ENCODE results near the gene S100PBP. TPM values are rescaled to one million over a fixed set of nuclear protein-coding genes. Genes with fewer than 3 reads are reported as not detected.

S100PBP gene
- total RNA-seq, 1 experiment from 2014 or later = 50.1 TPM

DNA sequence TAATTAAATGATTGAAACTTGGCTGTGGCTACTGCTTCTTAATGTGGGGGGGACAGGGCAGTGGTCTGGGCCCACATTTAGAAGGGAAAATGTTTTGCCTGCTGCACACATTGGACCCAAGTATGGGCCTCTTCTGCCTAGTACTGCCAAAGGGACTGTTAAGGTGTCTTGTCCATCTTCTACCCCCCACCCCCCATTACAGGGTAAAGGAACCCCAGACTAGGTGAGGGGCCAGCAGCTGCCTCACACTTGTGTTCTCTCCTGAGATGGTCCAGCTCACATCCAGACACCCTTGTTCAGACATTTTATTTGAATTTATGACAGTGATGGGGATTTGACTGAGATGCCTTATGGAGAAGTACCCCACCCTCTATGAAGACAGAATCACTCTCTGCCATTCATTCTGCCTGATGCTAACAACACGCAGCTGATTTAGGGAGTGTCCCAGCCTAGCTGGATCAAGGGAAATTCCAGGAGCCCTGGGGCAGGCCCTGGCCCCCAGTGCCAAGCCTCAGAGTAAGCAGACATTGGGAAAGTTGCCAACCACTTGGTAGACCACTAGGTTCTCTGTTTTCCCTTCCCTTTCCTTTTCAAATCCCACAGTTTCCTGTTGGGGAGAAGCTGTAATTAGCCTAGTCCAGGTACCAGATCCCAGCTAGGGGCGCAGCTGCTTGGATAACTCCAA, 42.4 kb upstream of the S100PBP start:
- TF ChIP-seq, protein P1, sequence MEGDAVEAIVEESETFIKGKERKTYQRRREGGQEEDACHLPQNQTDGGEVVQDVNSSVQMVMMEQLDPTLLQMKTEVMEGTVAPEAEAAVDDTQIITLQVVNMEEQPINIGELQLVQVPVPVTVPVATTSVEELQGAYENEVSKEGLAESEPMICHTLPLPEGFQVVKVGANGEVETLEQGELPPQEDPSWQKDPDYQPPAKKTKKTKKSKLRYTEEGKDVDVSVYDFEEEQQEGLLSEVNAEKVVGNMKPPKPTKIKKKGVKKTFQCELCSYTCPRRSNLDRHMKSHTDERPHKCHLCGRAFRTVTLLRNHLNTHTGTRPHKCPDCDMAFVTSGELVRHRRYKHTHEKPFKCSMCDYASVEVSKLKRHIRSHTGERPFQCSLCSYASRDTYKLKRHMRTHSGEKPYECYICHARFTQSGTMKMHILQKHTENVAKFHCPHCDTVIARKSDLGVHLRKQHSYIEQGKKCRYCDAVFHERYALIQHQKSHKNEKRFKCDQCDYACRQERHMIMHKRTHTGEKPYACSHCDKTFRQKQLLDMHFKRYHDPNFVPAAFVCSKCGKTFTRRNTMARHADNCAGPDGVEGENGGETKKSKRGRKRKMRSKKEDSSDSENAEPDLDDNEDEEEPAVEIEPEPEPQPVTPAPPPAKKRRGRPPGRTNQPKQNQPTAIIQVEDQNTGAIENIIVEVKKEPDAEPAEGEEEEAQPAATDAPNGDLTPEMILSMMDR (conservative IDR thresholded peaks at IDR 0.05) = no peak
- H2BK120ac ChIP-seq (ENCODE audit: low read depth, low read length, poor library complexity, severe bottlenecking) = no peak overlapping the region
- peaks cover 15 to 42% of the 10 kb centered on the region in 2 experiments for H3K4me1 Mint-ChIP-seq
- no peak overlapping the region for H4K91ac ChIP-seq (ENCODE audit: insufficient read length, low read depth, low read length)
- no peak overlapping the region for H4K5ac ChIP-seq (ENCODE audit: insufficient read length, low read depth, low read length)
- H3K9ac ChIP-seq (ENCODE audit: extremely low read depth, insufficient read length, low read length) = no peak overlapping the region
- no peaks in the 10 kb centered on the region for H4K20me1 ChIP-seq (ENCODE audit: control insufficient read depth, insufficient read depth, insufficient read length)
- no peak overlapping the region for H2BK5ac ChIP-seq (ENCODE audit: insufficient read length, low read length)
- no peak overlapping the region for H3K27ac ChIP-seq (ENCODE audit: insufficient read length, low read depth, low read length)
- H3T11ph ChIP-seq (ENCODE audit: low read length) = no peak overlapping the region
- H2BK15ac ChIP-seq (ENCODE audit: low read depth, low read length) = no peak overlapping the region
- H4K8ac ChIP-seq (replicated peaks; ENCODE audit: insufficient read length, low read depth, low read length) = no peak overlapping the region
- no peak overlapping the region for H3K23ac ChIP-seq (ENCODE audit: insufficient read length, low read depth, low read length)
- peak overlapping the region in 1 of 3 experiments; percentile 45; a peak in 1 of 7 replicates for H3K27ac Mint-ChIP-seq
- no peaks in the 10 kb centered on the region for H3K9me3 Mint-ChIP-seq
- no peaks in the 10 kb centered on the region for H3K79me1 ChIP-seq (ENCODE audit: insufficient read depth, low read depth, low read length, poor library complexity, severe bottlenecking)
- no peaks in the 10 kb centered on the region for H3K79me2 ChIP-seq (ENCODE audit: insufficient read depth, low read length)
- no peak overlapping the region for H3K14ac ChIP-seq (ENCODE audit: insufficient read depth, low read length)
- H3K4me1 ChIP-seq (ENCODE audit: insufficient read depth, low read length) = no peaks in the 10 kb centered on the region; the same call in 1 of the 2 replicates
- no peaks in the 10 kb centered on the region for H3K23me2 ChIP-seq (ENCODE audit: insufficient read length, low read depth, low read length, poor library complexity, severe bottlenecking)
- no peak overlapping the region for H3K4me3 Mint-ChIP-seq
- no peak overlapping the region for H2BK12ac ChIP-seq (ENCODE audit: insufficient read length, low read depth, low read length)
- no peak overlapping the region for H3K4me2 ChIP-seq (ENCODE audit: insufficient read depth, insufficient read length, low read length)
- no CpG with 5 or more reads among the region's 2 CpGs for WGBS (ENCODE audit: extremely low coverage, insufficient read length, low lambda C conversion rate)
- no peaks in the 10 kb centered on the region for H3K9me3 ChIP-seq (ENCODE audit: control insufficient read depth, low read depth, low read length)
- H2AK5ac ChIP-seq (ENCODE audit: insufficient read length, low read length) = no peak overlapping the region
- H3K27me3 ChIP-seq (ENCODE audit: insufficient read depth, low read length) = no peaks in the 10 kb centered on the region
- DNase-seq = no peak
- peaks cover 34 to 75% (median 65%) of the 10 kb centered on the region in 3 experiments for H3K36me3 Mint-ChIP-seq (ENCODE audit: insufficient read depth in 1 of 3, low read depth in 3 of 3)
- no peak overlapping the region for H2AFZ ChIP-seq (ENCODE audit: low read length)
- no peaks in the 10 kb centered on the region for H3K27me3 Mint-ChIP-seq (ENCODE audit: low read depth)
- H2BK20ac ChIP-seq (ENCODE audit: low read depth, low read length, poor library complexity, severe bottlenecking) = no peak overlapping the region
- H3K4ac ChIP-seq (ENCODE audit: low read depth, low read length) = no peak overlapping the region
- H3K18ac ChIP-seq (ENCODE audit: insufficient read length, low read depth, low read length) = no peak overlapping the region
- no peak overlapping the region for H3K56ac ChIP-seq (ENCODE audit: insufficient read length, low read depth, low read length)
